Karpas-422 (cell line): ENCODE data around the gene CHST9. TPM values are rescaled to one million over a fixed set of nuclear protein-coding genes. Genes with fewer than 3 reads are reported as not detected.
"Not testable (repeated sequence)": the region's sequence is repeated elsewhere in the genome, so short reads cannot be mapped to it uniquely, and the experiment has no call there.

Source experiments
- DNase-seq: peaks from one replicate; pipeline ENCODE4 v3.0.0-alpha.2; 2015
- H2AFZ ChIP-seq: fragments of 200-600 bp; sonication (generic); 2 replicates; pipeline ENCODE4 v1.6.1; 2014; ENCODE audit warnings: antibody characterized with exemption, low read length, mixed read lengths
- H3K27ac ChIP-seq: fragments of 200-600 bp; sonication (generic); 2 replicates; pipeline ENCODE4 v1.5.1; 2014; ENCODE audit warnings: mild to moderate bottlenecking, low read length, moderate library complexity
- H3K27me3 ChIP-seq: fragments of 200-600 bp; sonication (generic); 2 replicates; pipeline ENCODE4 v1.6.1; 2014; ENCODE audit warnings: low read length, mixed read lengths
- H3K36me3 ChIP-seq: fragments of 200-600 bp; sonication (generic); 2 replicates; pipeline ENCODE4 v1.6.1; 2014; ENCODE audit warnings: low read length, mixed read lengths; ENCODE audit not compliant: insufficient read depth
- H3K4me1 ChIP-seq: fragments of 200-600 bp; sonication (generic); 2 replicates; pipeline ENCODE4 v1.6.1; 2014; ENCODE audit warnings: mild to moderate bottlenecking, low read length, mixed read lengths
- H3K4me2 ChIP-seq: fragments of 200-600 bp; sonication (generic); 2 replicates; pipeline ENCODE4 v1.6.1; 2014; ENCODE audit warnings: low read length, low read depth, mild to moderate bottlenecking; ENCODE audit not compliant: poor library complexity, severe bottlenecking
- H3K4me3 ChIP-seq: fragments of 200-600 bp; sonication (generic); 2 replicates; pipeline ENCODE4 v1.5.1; 2014; ENCODE audit warnings: mild to moderate bottlenecking, antibody characterized with exemption, low read length, mixed read lengths
- H3K79me2 ChIP-seq: fragments of 200-600 bp; sonication (generic); 2 replicates; pipeline ENCODE4 v1.6.1; 2014; ENCODE audit warnings: mild to moderate bottlenecking, low read length, mixed read lengths
- H3K9ac ChIP-seq: fragments of 200-600 bp; sonication (generic); 2 replicates; pipeline ENCODE4 v1.6.0; 2014; ENCODE audit warnings: low read length
- H3K9me2 ChIP-seq: fragments of 200-600 bp; sonication (generic), shearing (Covaris generic); replicated peaks from 2 replicates; pipeline ENCODE4 v1.6.0; 2014; ENCODE audit warnings: mild to moderate bottlenecking, low read length, moderate library complexity; ENCODE audit not compliant: insufficient read depth
- H3K9me3 ChIP-seq: fragments of 300-700, 200-600 bp; sonication (generic); 2 replicates; pipeline ENCODE4 v1.6.1; 2014; ENCODE audit warnings: low read length, mixed read lengths
- H4K20me1 ChIP-seq: fragments of 200-600 bp; sonication (generic); 2 replicates; pipeline ENCODE4 v1.6.1; 2014; ENCODE audit warnings: mild to moderate bottlenecking, antibody characterized with exemption, low read length, low read depth; ENCODE audit not compliant: insufficient read depth
- total RNA-seq: library from RNA; depleted of rRNA; stranded (reverse); fragments of >200 nt; shearing (Covaris generic); gene quantifications from 2 replicates; pipeline ENCODE4 v1.2.3, GENCODE V29; 2014; ENCODE audit warnings: low replicate concordance

Gene CHST9
- total RNA-seq, 1 experiment from 2014 or later, result not detected

DNA sequence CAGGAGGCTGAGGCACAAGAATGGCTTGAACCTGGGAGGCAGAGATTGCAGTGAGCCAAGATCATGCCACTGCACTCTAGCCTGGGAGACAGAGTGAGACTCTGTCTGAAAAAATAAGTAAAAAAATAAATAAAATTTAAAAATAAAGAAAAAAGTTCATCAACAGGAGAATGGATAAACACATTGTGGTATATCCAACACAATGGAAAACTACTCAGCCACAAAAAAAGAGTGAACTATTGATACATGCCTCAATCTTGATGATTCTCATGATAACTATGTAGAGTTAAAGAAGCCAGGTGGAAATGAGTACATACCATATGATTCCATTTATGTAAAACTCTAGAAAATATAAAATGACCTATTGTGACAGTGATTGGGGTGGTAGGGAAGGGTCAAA is 195.3 kb downstream of the CHST9 start:
- Histone ChIP-seq H4K20me1 (no peaks in the 10 kb centered on the region), H3K9ac (no peak overlapping the region), H3K27ac (no peak overlapping the region), H3K4me1 (no peaks in the 10 kb centered on the region), H2AFZ (no peak overlapping the region), H3K9me3 (no peaks in the 10 kb centered on the region), H3K9me2 (no peaks in the 10 kb centered on the region), H3K4me2 (no peak overlapping the region), H3K36me3 (no peaks in the 10 kb centered on the region), H3K27me3 (no peaks in the 10 kb centered on the region), H3K79me2 (no peaks in the 10 kb centered on the region), H3K4me3 (no peak overlapping the region)
- DNase-seq, result no peak

DNA sequence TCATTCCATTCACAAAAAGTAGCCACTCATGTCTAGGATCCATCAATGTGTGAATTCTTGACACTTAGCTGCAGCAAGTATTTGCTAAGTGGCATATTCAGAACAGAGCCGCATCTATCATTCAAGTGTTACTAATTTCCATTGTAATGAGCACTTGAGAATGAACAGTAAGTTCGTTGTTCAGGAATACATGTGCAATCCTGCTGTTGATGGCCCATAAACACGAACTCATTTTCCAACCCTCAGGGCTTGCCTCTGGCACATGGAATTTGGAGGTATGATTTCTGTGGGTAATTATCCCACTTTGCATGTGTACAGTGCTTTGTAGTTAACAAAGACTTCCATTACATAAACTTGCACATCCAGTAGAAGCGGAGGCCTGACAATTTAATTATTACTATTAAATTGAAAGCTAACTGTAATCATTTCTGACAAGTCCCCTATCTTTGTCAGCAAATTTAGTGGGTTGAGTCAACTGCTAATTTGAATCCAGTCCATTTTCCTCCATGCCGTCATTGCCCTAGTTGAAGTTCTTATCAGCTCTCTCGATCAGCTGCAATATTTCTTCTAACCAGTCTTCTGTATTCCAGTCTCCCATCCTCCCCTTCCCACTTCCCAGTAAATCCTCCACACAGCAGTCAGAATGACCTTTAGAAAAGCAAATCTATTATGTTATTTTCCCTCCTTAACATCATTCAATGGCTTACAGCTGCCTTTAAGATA is 203.6 kb downstream of the CHST9 start:
- H3K27ac ChIP-seq, result no peak overlapping the region
- no peaks in the 10 kb centered on the region for H3K9me2 ChIP-seq
- H4K20me1 ChIP-seq, result no peaks in the 10 kb centered on the region
- no peak overlapping the region for H3K9ac ChIP-seq
- no peak overlapping the region for H3K4me2 ChIP-seq
- DNase-seq, result no peak
- H3K9me3 ChIP-seq, result no peaks in the 10 kb centered on the region
- no peak overlapping the region for H2AFZ ChIP-seq
- no peak overlapping the region for H3K4me3 ChIP-seq
- no peaks in the 10 kb centered on the region for H3K36me3 ChIP-seq
- no peaks in the 10 kb centered on the region for H3K79me2 ChIP-seq
- no peaks in the 10 kb centered on the region for H3K27me3 ChIP-seq
- H3K4me1 ChIP-seq, result no peaks in the 10 kb centered on the region

DNA sequence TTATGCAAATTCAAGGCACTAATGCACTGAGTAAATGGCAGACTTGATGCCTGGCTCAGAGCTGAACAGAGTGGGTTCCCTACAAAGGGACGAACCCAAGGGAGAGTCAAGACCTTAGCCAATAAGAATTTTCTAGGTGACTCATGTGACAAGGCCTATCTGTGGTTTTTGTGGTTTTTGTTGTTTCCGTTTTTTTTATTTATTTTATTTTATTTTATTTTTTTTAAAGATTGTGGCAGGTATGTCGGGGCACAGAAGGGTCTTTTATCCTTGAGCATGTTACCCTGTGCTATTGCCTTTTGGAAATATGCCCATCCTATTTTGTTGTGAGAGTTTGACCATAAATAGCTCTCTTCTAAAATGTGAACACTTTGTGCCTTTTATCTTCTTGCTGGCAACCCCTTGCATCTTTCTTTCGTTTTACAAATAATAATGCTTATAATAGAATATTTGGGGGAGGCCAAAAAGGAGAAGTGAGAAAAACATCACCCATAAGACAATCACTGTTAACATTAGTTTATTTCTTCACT is 206.2 kb downstream of the CHST9 start:
- H3K9me3 ChIP-seq, result no peaks in the 10 kb centered on the region
- no peaks in the 10 kb centered on the region for H3K4me1 ChIP-seq
- H3K36me3 ChIP-seq, result no peaks in the 10 kb centered on the region
- no peaks in the 10 kb centered on the region for H3K79me2 ChIP-seq
- no peak for DNase-seq
- H3K9me2 ChIP-seq, result no peaks in the 10 kb centered on the region
- H4K20me1 ChIP-seq, result no peaks in the 10 kb centered on the region
- H3K4me2 ChIP-seq, result no peak overlapping the region
- no peak overlapping the region for H2AFZ ChIP-seq
- H3K27me3 ChIP-seq, result no peaks in the 10 kb centered on the region
- no peak overlapping the region for H3K27ac ChIP-seq
- H3K9ac ChIP-seq, result no peak overlapping the region
- no peak overlapping the region for H3K4me3 ChIP-seq

DNA sequence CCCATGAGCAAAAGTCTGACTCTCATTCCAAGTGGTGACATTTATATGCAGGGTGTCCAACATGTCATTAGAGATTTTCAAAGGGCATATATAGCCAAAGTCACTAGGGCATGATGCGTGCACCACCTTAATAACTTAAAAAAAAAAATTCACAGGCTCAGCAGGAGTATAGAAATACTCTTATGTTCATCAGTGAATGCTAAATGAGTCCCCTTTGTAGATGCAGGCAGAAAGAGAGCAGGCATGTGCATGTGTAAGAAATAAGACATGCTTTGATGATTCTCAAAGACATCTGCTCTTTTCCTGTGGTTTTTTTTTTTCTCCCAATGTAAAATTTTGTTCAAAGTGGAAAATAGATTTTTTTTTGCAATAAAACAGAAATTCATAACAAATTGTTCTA is 207.3 kb downstream of the CHST9 start:
- Histone ChIP-seq H3K4me3 (no peak overlapping the region), H3K36me3 (no peaks in the 10 kb centered on the region), H2AFZ (no peak overlapping the region), H3K79me2 (no peaks in the 10 kb centered on the region), H3K27me3 (no peaks in the 10 kb centered on the region), H3K9me2 (no peaks in the 10 kb centered on the region), H3K4me1 (no peaks in the 10 kb centered on the region), H3K9ac (no peak overlapping the region), H3K4me2 (no peak overlapping the region), H3K27ac (no peak overlapping the region), H3K9me3 (no peaks in the 10 kb centered on the region), H4K20me1 (no peaks in the 10 kb centered on the region)
- no peak for DNase-seq

DNA sequence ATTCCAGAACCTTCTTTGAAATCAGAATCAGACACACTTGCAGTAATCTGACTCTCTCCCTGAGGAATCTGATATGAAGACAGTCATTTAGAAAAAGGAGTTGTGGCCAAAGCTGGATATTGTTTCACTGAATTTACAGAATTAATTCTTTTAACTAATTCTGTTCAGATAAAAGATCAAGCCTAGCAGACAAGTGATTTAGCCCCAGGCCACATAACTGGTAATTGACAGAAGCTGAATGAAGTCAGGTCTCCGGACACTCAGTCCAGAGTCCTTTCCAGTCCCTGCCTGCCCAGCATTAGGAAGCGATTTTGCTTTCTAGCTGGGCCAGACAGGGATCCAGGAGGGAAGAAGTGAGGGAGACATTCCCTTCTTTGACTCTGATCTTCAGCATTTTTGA is 208.9 kb downstream of the CHST9 start:
- no peaks in the 10 kb centered on the region for H3K4me1 ChIP-seq
- no peak overlapping the region for H3K4me3 ChIP-seq
- no peak for DNase-seq
- no peaks in the 10 kb centered on the region for H3K79me2 ChIP-seq
- no peaks in the 10 kb centered on the region for H3K36me3 ChIP-seq
- H3K27me3 ChIP-seq, result no peaks in the 10 kb centered on the region
- H3K9ac ChIP-seq, result no peak overlapping the region
- H4K20me1 ChIP-seq, result no peaks in the 10 kb centered on the region
- no peak overlapping the region for H2AFZ ChIP-seq
- H3K9me2 ChIP-seq, result no peaks in the 10 kb centered on the region
- H3K4me2 ChIP-seq, result no peak overlapping the region
- no peaks in the 10 kb centered on the region for H3K9me3 ChIP-seq
- no peak overlapping the region for H3K27ac ChIP-seq

DNA sequence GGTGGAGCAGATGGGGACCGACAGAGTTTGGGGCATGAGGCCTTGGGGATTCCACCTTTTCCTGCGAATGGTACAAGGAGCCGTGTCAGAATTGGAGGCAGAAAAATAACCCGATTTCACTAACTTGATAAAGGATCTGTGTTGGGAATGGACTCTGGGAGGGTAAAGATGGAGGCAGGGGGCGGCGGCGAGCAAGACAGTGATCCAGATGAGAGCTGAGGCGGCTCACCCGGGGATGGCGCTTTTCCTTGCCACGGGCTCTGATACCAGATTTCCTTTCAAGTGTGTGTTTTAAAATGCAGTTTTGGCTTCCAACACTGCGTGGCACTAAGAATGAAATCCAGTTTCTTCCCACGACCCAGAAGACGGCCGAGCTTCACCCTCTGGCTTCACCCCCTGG is 212.6 kb downstream of the CHST9 start:
- H3K27me3 ChIP-seq, result not testable (repeated sequence)

DNA sequence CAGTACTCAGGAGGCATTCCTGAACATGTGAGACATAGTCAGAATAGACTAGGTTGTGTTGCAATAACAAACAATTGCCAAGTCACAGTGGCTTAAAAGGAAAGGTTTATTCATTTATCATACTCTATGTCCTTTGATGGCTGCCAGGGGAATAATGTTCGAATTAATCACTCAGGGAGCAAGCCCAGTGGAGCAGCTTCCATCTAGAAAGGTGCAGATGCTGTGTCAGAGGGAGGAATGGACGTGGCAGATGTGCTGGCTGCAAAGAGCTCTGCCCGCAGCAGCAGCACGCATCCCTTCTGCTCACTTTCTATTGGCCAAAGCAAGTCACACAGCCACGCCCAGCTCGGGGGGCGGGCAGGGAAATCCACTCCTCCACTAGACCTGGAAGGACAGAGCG is 213.7 kb downstream of the CHST9 start:
- Histone ChIP-seq H3K79me2 (no peaks in the 10 kb centered on the region), H3K36me3 (no peaks in the 10 kb centered on the region), H4K20me1 (no peaks in the 10 kb centered on the region), H3K9ac (no peak overlapping the region), H3K27me3 (no peaks in the 10 kb centered on the region), H3K27ac (no peak overlapping the region), H3K9me2 (no peaks in the 10 kb centered on the region), H3K4me3 (no peak overlapping the region), H3K4me2 (no peak overlapping the region), H2AFZ (no peak overlapping the region), H3K9me3 (no peaks in the 10 kb centered on the region), H3K4me1 (no peaks in the 10 kb centered on the region)
- no peak for DNase-seq

More for the DNA sequence above, 212.6 kb downstream of the CHST9 start:
- H3K36me3 ChIP-seq, H3K4me1 ChIP-seq, H2AFZ ChIP-seq, H3K27ac ChIP-seq, H3K79me2 ChIP-seq, H3K4me3 ChIP-seq, H3K9me3 ChIP-seq, H4K20me1 ChIP-seq, DNase-seq, H3K4me2 ChIP-seq, H3K9me2 ChIP-seq, H3K9ac ChIP-seq: not testable (repeated sequence)

DNA sequence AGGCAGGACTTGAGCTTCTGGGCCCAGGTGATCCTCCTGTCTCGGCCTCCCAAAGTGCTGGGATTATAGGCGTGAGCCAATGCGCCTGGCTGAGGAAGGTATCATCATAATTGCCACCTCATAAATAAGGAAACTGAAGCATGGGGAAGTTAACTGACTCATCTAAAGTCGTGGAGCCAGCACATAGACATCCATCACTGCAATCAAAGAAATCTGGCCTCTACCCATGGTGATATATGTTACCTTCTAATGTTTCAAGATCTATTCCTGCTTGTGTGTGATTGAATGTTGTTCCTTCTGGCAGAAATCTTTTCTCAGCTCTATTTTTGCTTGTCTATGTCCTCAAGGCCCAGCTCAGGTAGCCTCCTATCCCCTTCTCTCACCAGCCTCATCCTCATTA is 214.5 kb downstream of the CHST9 start:
- no peak overlapping the region for H3K9ac ChIP-seq
- no peaks in the 10 kb centered on the region for H3K79me2 ChIP-seq
- H4K20me1 ChIP-seq, result no peaks in the 10 kb centered on the region
- H3K36me3 ChIP-seq, result no peaks in the 10 kb centered on the region
- no peak overlapping the region for H3K4me3 ChIP-seq
- no peak overlapping the region for H2AFZ ChIP-seq
- no peak for DNase-seq
- H3K4me1 ChIP-seq, result no peaks in the 10 kb centered on the region
- no peak overlapping the region for H3K27ac ChIP-seq
- H3K9me3 ChIP-seq, result no peaks in the 10 kb centered on the region
- no peak overlapping the region for H3K4me2 ChIP-seq
- no peaks in the 10 kb centered on the region for H3K27me3 ChIP-seq
- H3K9me2 ChIP-seq, result no peaks in the 10 kb centered on the region
